Astrocyte (in vitro differentiated cells and primary cell): ENCODE data around the gene RPUSD4. TPM values are rescaled to one million over a fixed set of nuclear protein-coding genes. Genes with fewer than 3 reads are reported as not detected.
A peak's percentile ranks its signal among the peaks of the same experiment; 100 is the strongest.

Source experiments
- DNase-seq: peaks from one replicate; pipeline ENCODE4 v3.0.0-alpha.2; 2010; ENCODE audit warnings: low read depth
- FAIRE-seq: peaks from 2 replicates; lab custom pipeline; 2011; peaks lifted over from hg19 to GRCh38; lab: Jason Lieb, UNC
- H2AFZ ChIP-seq: 2 replicates; pipeline ENCODE4 v1.6.0; 2012; ENCODE audit warnings: low read depth, low read length, inconsistent platforms
- H3K27ac ChIP-seq: 2 replicates; pipeline ENCODE4 v1.5.1; 2011; ENCODE audit warnings: low read depth, low read length, inconsistent platforms
- H3K27me3 ChIP-seq: 2 replicates; pipeline ENCODE4 v1.6.0; 2011; ENCODE audit warnings: low read length, inconsistent platforms; ENCODE audit not compliant: insufficient read depth
- H3K36me3 ChIP-seq: 2 replicates; pipeline ENCODE4 v1.5.1; 2011; ENCODE audit warnings: low read length, inconsistent platforms; ENCODE audit not compliant: insufficient read depth
- H3K4me1 ChIP-seq: 2 replicates; pipeline ENCODE4 v1.5.1; 2011; ENCODE audit warnings: low read length, inconsistent platforms; ENCODE audit not compliant: insufficient read depth
- H3K4me2 ChIP-seq: 2 replicates; pipeline ENCODE4 v1.6.0; 2012; ENCODE audit warnings: low read length, inconsistent platforms
- H3K4me3 ChIP-seq: 2 replicates; pipeline ENCODE4 v1.5.1; 2011; ENCODE audit warnings: low read depth, mild to moderate bottlenecking, low read length, inconsistent platforms; ENCODE audit not compliant: insufficient read depth
- H3K79me2 ChIP-seq: 2 replicates; pipeline ENCODE4 v1.6.0; 2012; ENCODE audit warnings: mild to moderate bottlenecking, low read length, inconsistent platforms; ENCODE audit not compliant: insufficient read depth
- H3K9ac ChIP-seq: 2 replicates; pipeline ENCODE4 v1.6.0; 2012; ENCODE audit warnings: mild to moderate bottlenecking, low read length, inconsistent platforms
- H3K9me3 ChIP-seq: 2 replicates; pipeline ENCODE4 v1.5.1; 2012; ENCODE audit warnings: low read depth, mild to moderate bottlenecking, low read length, inconsistent platforms; ENCODE audit not compliant: insufficient read depth
- H4K20me1 ChIP-seq: 2 replicates; pipeline ENCODE4 v1.6.0; 2012; ENCODE audit warnings: low read length, inconsistent platforms; ENCODE audit not compliant: insufficient read depth
- H3K27ac Mint-ChIP-seq: one replicate; pipeline ENCODE4 v1.8.0; 2021; ENCODE audit warnings: mild to moderate bottlenecking, mixed read lengths; ENCODE audit not compliant: unreplicated experiment
- H3K27me3 Mint-ChIP-seq: one replicate; pipeline ENCODE4 v1.8.0; 2021; ENCODE audit warnings: low read depth, mixed read lengths; ENCODE audit not compliant: unreplicated experiment
- H3K36me3 Mint-ChIP-seq: one replicate; pipeline ENCODE4 v1.8.0; 2021; ENCODE audit warnings: low read depth, mixed read lengths; ENCODE audit not compliant: unreplicated experiment
- H3K4me1 Mint-ChIP-seq: one replicate; pipeline ENCODE4 v1.8.0; 2021; ENCODE audit warnings: low read depth, mixed read lengths; ENCODE audit not compliant: unreplicated experiment
- H3K4me3 Mint-ChIP-seq: one replicate; pipeline ENCODE4 v1.8.0; 2021; ENCODE audit warnings: mild to moderate bottlenecking, moderate library complexity, mixed read lengths; ENCODE audit not compliant: unreplicated experiment
- H3K9me3 Mint-ChIP-seq: one replicate; pipeline ENCODE4 v1.8.0; 2021; ENCODE audit warnings: mild to moderate bottlenecking, mixed read lengths; ENCODE audit not compliant: unreplicated experiment
- CTCF ChIP-seq: IDR thresholded peaks from 2 replicates; pipeline ENCODE4 v1.5.1; 2011; ENCODE audit warnings: low read depth, mild to moderate bottlenecking, inconsistent platforms, low read length, moderate library complexity; ENCODE audit not compliant: insufficient read depth
- EZH2 ChIP-seq: IDR thresholded peaks from 2 replicates; pipeline ENCODE4 v1.6.1; 2012; ENCODE audit warnings: mild to moderate bottlenecking, low read length, inconsistent platforms; ENCODE audit not compliant: insufficient read depth
- total RNA-seq: library from RNA; stranded (reverse); gene quantifications from 2 replicates; pipeline ENCODE4 v1.2.1, GENCODE V29; 2021

RPUSD4 gene
- total RNA-seq, 1 donor from 2014 or later, result 21.6 TPM

GRCh38 chr11:126197277-126197939 lies 14.0 kb downstream of the RPUSD4 start:
- Mint-ChIP-seq H3K27me3 (no peaks in the 10 kb centered on the region), H3K9me3 (peaks cover 12% of the 10 kb centered on the region), H3K36me3 (peaks cover 31% of the 10 kb centered on the region), H3K27ac (peak overlapping the region; percentile 77), H3K4me1 (peaks cover 18% of the 10 kb centered on the region), H3K4me3 (no peak overlapping the region)
- H3K4me1 ChIP-seq, result no peaks in the 10 kb centered on the region
- peaks cover 12% of the 10 kb centered on the region for H3K36me3 ChIP-seq
- H3K4me2 ChIP-seq, result no peak overlapping the region
- no peak overlapping the region for H2AFZ ChIP-seq
- no peaks in the 10 kb centered on the region for H3K27me3 ChIP-seq
- H3K9me3 ChIP-seq, result no peaks in the 10 kb centered on the region
- H3K27ac ChIP-seq, result no peak overlapping the region
- H4K20me1 ChIP-seq, result peaks cover 27% of the 10 kb centered on the region
- DNase-seq (peak; percentile 64), FAIRE-seq (no peak)
- H3K79me2 ChIP-seq, result no peaks in the 10 kb centered on the region
- no peak overlapping the region for H3K9ac ChIP-seq
- no peak overlapping the region for H3K4me3 ChIP-seq
- TF ChIP-seq CTCF (no peak), EZH2 (no peak)

- Mint-ChIP-seq H3K36me3 (peaks cover 24% of the 10 kb centered on the region), H3K27me3 (no peaks in the 10 kb centered on the region), H3K4me3 (no peak overlapping the region), H3K27ac (no peak overlapping the region), H3K9me3 (peaks cover 12% of the 10 kb centered on the region), H3K4me1 (peaks cover 18% of the 10 kb centered on the region)
- no peak overlapping the region for H3K4me3 ChIP-seq
- no peak for TF ChIP-seq CTCF
- no peak for TF ChIP-seq EZH2
- H3K79me2 ChIP-seq, result no peaks in the 10 kb centered on the region
- H3K27me3 ChIP-seq, result no peaks in the 10 kb centered on the region
- H3K4me1 ChIP-seq, result no peaks in the 10 kb centered on the region
- H3K9me3 ChIP-seq, result no peaks in the 10 kb centered on the region
- no peak overlapping the region for H3K9ac ChIP-seq
- no peak for FAIRE-seq
- no peak overlapping the region for H3K4me2 ChIP-seq
- peaks cover 2% of the 10 kb centered on the region for H3K36me3 ChIP-seq
- no peak overlapping the region for H2AFZ ChIP-seq
- peaks cover 27% of the 10 kb centered on the region for H4K20me1 ChIP-seq
- H3K27ac ChIP-seq, result no peak overlapping the region
- DNase-seq, result no peak
These were observed 16.3 kb downstream of the RPUSD4 start for GRCh38 chr11:126195119-126195518.

DNA sequence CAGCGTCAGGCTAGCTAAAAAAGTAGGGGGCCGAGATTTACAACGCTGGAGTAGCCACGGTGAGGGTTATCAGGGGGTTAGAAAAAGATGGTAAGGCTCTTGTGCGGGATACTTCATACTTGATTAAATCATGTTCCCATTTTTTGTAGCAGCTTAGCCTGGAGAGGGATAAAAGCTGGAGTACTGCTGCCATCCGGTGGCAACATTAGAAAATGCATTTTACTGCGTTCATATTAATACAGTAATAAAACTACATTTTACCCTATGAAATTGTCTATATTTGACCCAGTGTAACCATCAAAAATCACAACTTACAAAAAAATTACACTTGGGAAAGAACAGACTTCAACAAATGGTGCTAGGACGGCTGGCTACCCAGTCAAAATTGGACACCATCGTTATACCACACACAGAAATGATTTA lies 17.3 kb downstream of the RPUSD4 start:
- Mint-ChIP-seq H3K36me3 (peaks cover 24% of the 10 kb centered on the region), H3K4me1 (peaks cover 18% of the 10 kb centered on the region), H3K9me3 (peaks cover 12% of the 10 kb centered on the region), H3K27ac (no peak overlapping the region), H3K4me3 (no peak overlapping the region), H3K27me3 (no peaks in the 10 kb centered on the region)
- Histone ChIP-seq H3K9ac (no peak overlapping the region), H3K79me2 (no peaks in the 10 kb centered on the region), H4K20me1 (peaks cover 27% of the 10 kb centered on the region), H3K4me3 (no peak overlapping the region), H3K4me1 (no peaks in the 10 kb centered on the region), H3K9me3 (no peaks in the 10 kb centered on the region), H3K36me3 (peaks cover 2% of the 10 kb centered on the region), H3K27me3 (no peaks in the 10 kb centered on the region), H2AFZ (no peak overlapping the region), H3K27ac (no peak overlapping the region), H3K4me2 (no peak overlapping the region)
- DNase-seq, result no peak
- no peak for FAIRE-seq
- TF ChIP-seq EZH2, result no peak
- peak; percentile 74 for TF ChIP-seq CTCF
